C4-2B (cell line): ENCODE data around the gene SDHAF1.

Experiments used
- ZFX ChIP-seq: fragments of 450-650 bp; IDR thresholded peaks from 2 replicates; pipeline ENCODE4 v1.6.1; 2017
- TF ChIP-seq, protein P1 (sequence below): fragments of 450-650 bp; conservative IDR thresholded peaks from 2 replicates; pipeline ENCODE4 v1.5.1; 2017; ENCODE audit warnings: mild to moderate bottlenecking

DNA sequence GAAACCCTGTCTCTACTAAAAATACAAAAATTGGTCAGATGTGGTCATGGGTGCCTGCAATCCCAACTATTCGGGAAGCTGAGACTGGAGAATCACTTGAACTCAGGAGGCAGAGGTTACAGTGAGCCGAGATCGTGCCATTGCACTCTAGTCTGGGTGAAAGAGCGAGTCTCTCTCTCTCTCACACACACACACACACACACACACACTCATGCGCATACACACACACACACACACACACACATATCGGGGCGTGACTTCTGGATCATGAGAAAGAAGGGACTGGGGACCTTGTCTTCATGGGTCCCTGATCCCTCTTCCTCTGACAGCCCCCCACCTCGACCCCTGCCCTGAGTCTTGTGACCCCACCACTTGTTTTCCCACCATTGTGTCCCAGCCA, 11.8 kb upstream of the SDHAF1 start:
- TF ChIP-seq, protein P1, sequence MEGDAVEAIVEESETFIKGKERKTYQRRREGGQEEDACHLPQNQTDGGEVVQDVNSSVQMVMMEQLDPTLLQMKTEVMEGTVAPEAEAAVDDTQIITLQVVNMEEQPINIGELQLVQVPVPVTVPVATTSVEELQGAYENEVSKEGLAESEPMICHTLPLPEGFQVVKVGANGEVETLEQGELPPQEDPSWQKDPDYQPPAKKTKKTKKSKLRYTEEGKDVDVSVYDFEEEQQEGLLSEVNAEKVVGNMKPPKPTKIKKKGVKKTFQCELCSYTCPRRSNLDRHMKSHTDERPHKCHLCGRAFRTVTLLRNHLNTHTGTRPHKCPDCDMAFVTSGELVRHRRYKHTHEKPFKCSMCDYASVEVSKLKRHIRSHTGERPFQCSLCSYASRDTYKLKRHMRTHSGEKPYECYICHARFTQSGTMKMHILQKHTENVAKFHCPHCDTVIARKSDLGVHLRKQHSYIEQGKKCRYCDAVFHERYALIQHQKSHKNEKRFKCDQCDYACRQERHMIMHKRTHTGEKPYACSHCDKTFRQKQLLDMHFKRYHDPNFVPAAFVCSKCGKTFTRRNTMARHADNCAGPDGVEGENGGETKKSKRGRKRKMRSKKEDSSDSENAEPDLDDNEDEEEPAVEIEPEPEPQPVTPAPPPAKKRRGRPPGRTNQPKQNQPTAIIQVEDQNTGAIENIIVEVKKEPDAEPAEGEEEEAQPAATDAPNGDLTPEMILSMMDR: no peak
- no peak for TF ChIP-seq ZFX
